Calu3 (cell line): ENCODE data around the gene NEUROG3. TPM values are rescaled to one million over a fixed set of nuclear protein-coding genes. Genes with fewer than 3 reads are reported as not detected.

ENCODE experiments used
- BruUV-seq: library from RNA; stranded (reverse); fragments of 400-500 nt; replicated peaks from 2 replicates; lab custom pipeline; 2021; lab: Mats Ljungman, UMichigan
- CTCF ChIA-PET: fragments of 300-600 bp; sonication (Branson Sonifier 250); formaldehyde crosslinking; loops from one replicate; lab custom pipeline; 2022; ENCODE audit warnings: antibody characterized with exemption; lab: Charles Lee
- DNase-seq: peaks from one replicate; pipeline ENCODE4 v3.0.0; 2022
- H3K27ac Mint-ChIP-seq: one replicate; pipeline ENCODE4 v1.8.0; 2022; ENCODE audit warnings: mixed read lengths; ENCODE audit not compliant: unreplicated experiment
- H3K27me3 Mint-ChIP-seq: one replicate; pipeline ENCODE4 v1.8.0; 2022; ENCODE audit warnings: mixed read lengths; ENCODE audit not compliant: unreplicated experiment
- H3K36me3 Mint-ChIP-seq: one replicate; pipeline ENCODE4 v1.8.0; 2022; ENCODE audit warnings: mild to moderate bottlenecking, moderate library complexity, mixed read lengths; ENCODE audit not compliant: insufficient read depth, unreplicated experiment
- H3K4me1 Mint-ChIP-seq: one replicate; pipeline ENCODE4 v1.8.0; 2022; ENCODE audit warnings: mild to moderate bottlenecking, low read depth, mixed read lengths; ENCODE audit not compliant: unreplicated experiment
- H3K4me3 Mint-ChIP-seq: one replicate; pipeline ENCODE4 v1.8.0; 2022; ENCODE audit warnings: mild to moderate bottlenecking, low read depth, moderate library complexity, mixed read lengths; ENCODE audit not compliant: unreplicated experiment
- H3K9me3 Mint-ChIP-seq: one replicate; pipeline ENCODE4 v1.8.0; 2022; ENCODE audit warnings: low read depth, mixed read lengths; ENCODE audit not compliant: unreplicated experiment
- intact Hi-C: fragments of 100-400 bp; cut with micrococcal nuclease; formaldehyde crosslinking; loops from one replicate; pipeline ENCODE4 v1.10.0; 2022; ENCODE audit not compliant: unreplicated experiment
- total RNA-seq: library from RNA; stranded (reverse); gene quantifications from 2 replicates; pipeline ENCODE4 v1.2.3, GENCODE V29; 2022
- TF ChIP-seq, protein P1 (sequence below): fragments of 200-600 bp; IDR thresholded peaks from one replicate; pipeline ENCODE4 v1.8.0; 2022; ENCODE audit warnings: antibody characterized with exemption; ENCODE audit not compliant: unreplicated experiment

NEUROG3 gene
- total RNA-seq, 1 experiment from 2014 or later = not detected

DNA sequence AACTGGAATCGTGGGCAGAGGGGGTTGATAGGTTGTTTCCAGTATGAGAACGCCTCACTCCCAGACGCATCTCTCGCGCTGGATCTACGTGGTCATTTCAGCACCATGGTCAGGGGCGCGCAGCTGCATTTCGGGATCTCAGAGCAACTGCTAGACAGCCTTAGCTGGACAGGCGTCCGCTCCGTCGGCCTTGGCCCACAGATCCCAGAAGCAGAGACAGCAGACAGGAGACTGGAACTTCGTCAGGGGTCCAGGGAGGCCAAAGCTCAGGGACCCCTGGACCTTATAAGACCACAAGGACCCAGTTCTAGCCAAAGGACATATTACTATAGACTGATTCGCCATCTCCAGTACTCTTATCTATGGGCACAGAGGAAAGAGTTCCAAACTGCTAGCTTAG, 5.3 kb downstream of the NEUROG3 start:
- no peak overlapping the region for H3K27ac Mint-ChIP-seq
- intact Hi-C loops = no loop called here
- DNase-seq = peak; percentile 58
- no peaks in the 10 kb centered on the region for H3K9me3 Mint-ChIP-seq
- CTCF ChIA-PET = no interaction called here
- TF ChIP-seq, protein P1, sequence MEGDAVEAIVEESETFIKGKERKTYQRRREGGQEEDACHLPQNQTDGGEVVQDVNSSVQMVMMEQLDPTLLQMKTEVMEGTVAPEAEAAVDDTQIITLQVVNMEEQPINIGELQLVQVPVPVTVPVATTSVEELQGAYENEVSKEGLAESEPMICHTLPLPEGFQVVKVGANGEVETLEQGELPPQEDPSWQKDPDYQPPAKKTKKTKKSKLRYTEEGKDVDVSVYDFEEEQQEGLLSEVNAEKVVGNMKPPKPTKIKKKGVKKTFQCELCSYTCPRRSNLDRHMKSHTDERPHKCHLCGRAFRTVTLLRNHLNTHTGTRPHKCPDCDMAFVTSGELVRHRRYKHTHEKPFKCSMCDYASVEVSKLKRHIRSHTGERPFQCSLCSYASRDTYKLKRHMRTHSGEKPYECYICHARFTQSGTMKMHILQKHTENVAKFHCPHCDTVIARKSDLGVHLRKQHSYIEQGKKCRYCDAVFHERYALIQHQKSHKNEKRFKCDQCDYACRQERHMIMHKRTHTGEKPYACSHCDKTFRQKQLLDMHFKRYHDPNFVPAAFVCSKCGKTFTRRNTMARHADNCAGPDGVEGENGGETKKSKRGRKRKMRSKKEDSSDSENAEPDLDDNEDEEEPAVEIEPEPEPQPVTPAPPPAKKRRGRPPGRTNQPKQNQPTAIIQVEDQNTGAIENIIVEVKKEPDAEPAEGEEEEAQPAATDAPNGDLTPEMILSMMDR = no peak
- peaks cover 93% of the 10 kb centered on the region for H3K27me3 Mint-ChIP-seq
- H3K36me3 Mint-ChIP-seq = no peaks in the 10 kb centered on the region
- H3K4me3 Mint-ChIP-seq = no peak overlapping the region
- no TSS peak for BruUV-seq
- H3K4me1 Mint-ChIP-seq = peaks cover 3% of the 10 kb centered on the region

DNA sequence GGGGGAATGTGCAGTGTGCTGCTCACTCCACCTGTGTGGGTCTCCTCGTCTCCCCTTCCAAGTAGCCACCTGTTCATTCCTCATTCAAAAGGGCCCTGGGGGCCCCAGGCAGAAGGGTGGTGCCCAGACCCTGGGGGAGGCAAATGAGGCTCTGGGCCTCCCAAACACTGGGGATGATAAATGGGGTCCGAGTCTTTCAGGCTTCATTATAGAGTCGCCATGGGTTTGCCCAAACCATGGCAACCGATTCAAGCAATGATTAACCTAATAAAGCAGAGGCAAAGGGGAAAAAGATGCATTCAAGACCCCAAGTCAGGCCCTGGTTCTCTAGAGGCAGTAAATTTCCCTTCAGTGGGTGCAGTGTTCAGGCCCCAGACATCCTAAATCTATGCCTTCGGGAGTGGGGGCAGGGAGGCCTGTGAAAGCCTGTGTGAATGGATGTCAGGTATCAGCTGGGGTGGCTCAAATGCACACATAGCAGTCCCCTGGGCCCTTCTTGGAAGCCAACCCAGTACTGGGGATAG, 10.4 kb downstream of the NEUROG3 start:
- CTCF ChIA-PET = no interaction called here
- no peaks in the 10 kb centered on the region for H3K36me3 Mint-ChIP-seq
- no TSS peak for BruUV-seq
- no peaks in the 10 kb centered on the region for H3K4me1 Mint-ChIP-seq
- no peak overlapping the region for H3K27ac Mint-ChIP-seq
- intact Hi-C loops = no loop called here
- DNase-seq = no peak
- TF ChIP-seq, protein P1 = no peak
- H3K27me3 Mint-ChIP-seq = peaks cover 100% of the 10 kb centered on the region
- no peaks in the 10 kb centered on the region for H3K9me3 Mint-ChIP-seq
- no peak overlapping the region for H3K4me3 Mint-ChIP-seq

DNA sequence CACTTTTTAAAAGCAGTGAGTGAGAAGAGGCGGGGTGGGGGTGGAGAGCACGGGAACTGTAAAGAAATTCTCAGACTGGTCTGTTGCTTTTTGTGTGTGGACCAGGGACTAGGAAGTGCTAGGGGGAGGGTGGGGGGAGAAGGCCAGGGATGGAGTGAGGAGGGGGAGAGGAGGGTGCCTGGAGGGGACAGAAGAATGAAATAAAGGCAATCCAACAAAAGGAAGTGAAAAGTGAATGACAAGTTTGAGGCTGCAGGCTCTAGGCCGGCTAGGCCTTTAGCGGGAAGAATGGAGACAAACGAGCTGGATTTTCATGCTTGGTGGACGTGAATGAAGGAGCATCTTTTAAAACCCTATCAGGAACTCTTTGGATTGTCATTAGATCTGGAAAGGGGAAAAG, 13.7 kb downstream of the NEUROG3 start:
- intact Hi-C loops = no loop called here
- Mint-ChIP-seq H3K4me1 (no peaks in the 10 kb centered on the region), H3K4me3 (no peak overlapping the region), H3K36me3 (no peaks in the 10 kb centered on the region), H3K9me3 (no peaks in the 10 kb centered on the region), H3K27me3 (peaks cover 99% of the 10 kb centered on the region), H3K27ac (no peak overlapping the region)
- CTCF ChIA-PET = interaction anchor here (0.6 kb wide), 1 partner anchor 327 kb away, joined by 5 read pairs; no protein-coding TSS in a partner anchor
- DNase-seq = no peak
- TF ChIP-seq, protein P1 = no peak
- no TSS peak for BruUV-seq

DNA sequence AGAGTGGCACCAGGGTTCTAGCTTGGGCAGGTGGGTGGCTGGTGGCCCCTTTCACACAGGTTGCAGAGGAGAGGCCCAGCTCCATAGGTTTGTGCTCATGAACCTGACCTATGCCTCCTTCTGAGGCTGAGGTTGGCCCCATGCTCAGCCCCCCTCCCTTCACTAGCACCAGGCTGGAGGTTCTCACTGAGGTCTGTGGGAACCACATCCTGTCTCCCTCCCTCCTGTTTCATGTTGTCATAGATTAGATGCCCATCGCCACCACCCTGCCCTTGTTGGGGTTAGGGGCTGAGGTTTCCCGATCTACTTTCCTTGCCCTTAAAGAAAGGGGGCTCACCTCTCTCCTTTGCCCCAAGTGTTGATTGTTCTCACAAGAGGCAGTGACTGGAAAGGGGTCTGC, 14.7 kb downstream of the NEUROG3 start:
- CTCF ChIA-PET = no interaction called here
- intact Hi-C loops = no loop called here
- Mint-ChIP-seq H3K4me1 (no peaks in the 10 kb centered on the region), H3K36me3 (no peaks in the 10 kb centered on the region), H3K27me3 (peaks cover 99% of the 10 kb centered on the region), H3K4me3 (no peak overlapping the region), H3K27ac (no peak overlapping the region), H3K9me3 (no peaks in the 10 kb centered on the region)
- TF ChIP-seq, protein P1 = no peak
- no peak for DNase-seq
- no TSS peak for BruUV-seq
